Measurements from ENCODE around the gene ADK. TPM values are rescaled to one million over a fixed set of nuclear protein-coding genes. Genes with fewer than 3 reads are reported as not detected.

ADK gene
- total RNA-seq, 4 donors from 2014 or later, result 15.3 to 23.3 (median 20.8) TPM

DNA sequence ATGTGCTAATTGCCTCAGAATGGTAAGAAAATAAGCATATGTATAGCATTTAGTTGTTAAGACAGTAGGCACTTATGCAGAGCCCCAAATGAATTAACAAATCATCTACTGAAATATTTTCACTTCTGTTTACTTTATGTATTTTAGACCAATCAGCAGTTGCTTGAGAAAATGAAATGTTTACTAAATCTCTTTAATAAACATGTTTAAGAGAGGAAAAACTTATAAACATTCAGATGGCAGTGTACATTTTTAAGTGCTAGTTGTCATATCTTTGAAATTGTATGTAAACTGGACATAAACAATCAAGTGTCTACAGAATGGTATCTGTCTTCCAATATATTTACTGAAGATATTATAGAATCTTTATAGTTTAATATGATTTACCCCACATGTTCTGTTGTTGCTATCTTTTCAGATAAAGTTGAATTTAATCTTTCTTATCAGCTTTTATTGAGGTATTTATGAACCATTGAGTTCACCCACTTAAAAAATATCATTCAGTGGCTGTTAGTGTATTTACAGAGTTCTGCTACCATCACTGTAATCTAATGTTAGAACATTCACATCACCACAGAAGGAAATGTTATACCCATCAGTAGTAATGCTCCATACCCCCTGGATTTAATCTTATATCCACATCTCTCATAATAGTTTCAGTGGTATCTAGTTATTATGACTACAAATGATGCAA lies 264.3 kb downstream of the ADK start:
- TF ChIP-seq CTCF (IDR thresholded peaks at IDR 0.05) (no peak), POLR2A (IDR thresholded peaks at IDR 0.05) (no peak), POLR2AphosphoS5 (IDR thresholded peaks at IDR 0.05) (no peak), EP300 (IDR thresholded peaks at IDR 0.05) (no peak)
- Histone ChIP-seq H3K9me3 (no peaks in the 10 kb centered on the region), H3K27me3 (no peaks in the 10 kb centered on the region), H3K36me3 (peaks cover 0 to 10% of the 10 kb centered on the region in 2 donors), H3K4me1 (no peaks in the 10 kb centered on the region), H3K4me3 (no peak overlapping the region), H3K27ac (no peak overlapping the region)
- no peak for ATAC-seq

GRCh38 chr10:74417397-74417796 lies 266.4 kb downstream of the ADK start:
- Histone ChIP-seq H3K4me1 (no peaks in the 10 kb centered on the region), H3K9me3 (no peaks in the 10 kb centered on the region), H3K27me3 (no peaks in the 10 kb centered on the region), H3K27ac (no peak overlapping the region), H3K36me3 (no peaks in the 10 kb centered on the region), H3K4me3 (no peak overlapping the region)
- no peak for ATAC-seq
- TF ChIP-seq POLR2A (IDR thresholded peaks at IDR 0.05) (no peak), CTCF (IDR thresholded peaks at IDR 0.05) (no peak), POLR2AphosphoS5 (IDR thresholded peaks at IDR 0.05) (no peak), EP300 (IDR thresholded peaks at IDR 0.05) (no peak)
- WGBS, 2 donors (ENCODE audit: low coverage in 1 of 2), result 73 to 83% methylated on average over 1 of the region's 1 CpG

DNA sequence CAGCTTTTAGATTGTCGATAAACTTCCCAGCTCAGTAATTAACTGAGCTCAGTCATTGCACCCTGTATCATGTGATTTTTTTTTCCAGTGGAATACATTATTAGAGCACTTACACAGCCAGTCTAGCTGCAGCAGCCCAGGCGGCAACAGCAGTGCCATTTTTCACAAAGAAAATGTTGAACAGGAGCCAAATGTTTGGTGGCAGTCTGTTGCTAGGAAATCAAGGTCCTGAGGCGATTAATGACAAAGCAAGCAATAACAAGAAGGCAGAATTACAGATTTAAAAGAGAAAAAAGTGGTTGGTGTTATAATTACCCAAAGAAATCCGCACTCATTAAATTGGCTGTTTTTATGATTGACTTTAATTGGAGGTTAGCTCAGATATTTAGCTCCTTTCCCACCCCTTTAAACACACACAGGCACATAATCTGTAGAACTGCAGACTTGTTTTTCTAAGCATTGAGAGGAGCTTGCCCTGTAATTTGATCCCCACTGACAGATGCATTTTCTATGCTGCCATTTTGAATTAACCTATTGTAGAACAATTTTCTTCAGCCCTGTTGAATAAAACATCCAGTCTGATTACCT lies 267.4 kb downstream of the ADK start:
- TF ChIP-seq EP300 (IDR thresholded peaks at IDR 0.05) (no peak), CTCF (IDR thresholded peaks at IDR 0.05) (no peak), POLR2A (IDR thresholded peaks at IDR 0.05) (no peak), POLR2AphosphoS5 (IDR thresholded peaks at IDR 0.05) (no peak)
- no peak for ATAC-seq
- H3K4me1 ChIP-seq, result no peaks in the 10 kb centered on the region
- 62 to 65% methylated on average over 4 of the region's 4 CpGs for WGBS, 2 donors (ENCODE audit: low coverage in 1 of 2)
- H3K27me3 ChIP-seq, result no peaks in the 10 kb centered on the region
- no peak overlapping the region for H3K27ac ChIP-seq
- H3K9me3 ChIP-seq, result no peaks in the 10 kb centered on the region
- no peak overlapping the region for H3K4me3 ChIP-seq
- H3K36me3 ChIP-seq, result no peaks in the 10 kb centered on the region

GRCh38 chr10:74419491-74419951 lies 268.5 kb downstream of the ADK start:
- Histone ChIP-seq H3K27ac (no peak overlapping the region), H3K27me3 (no peaks in the 10 kb centered on the region), H3K9me3 (no peaks in the 10 kb centered on the region), H3K36me3 (no peaks in the 10 kb centered on the region), H3K4me1 (no peaks in the 10 kb centered on the region), H3K4me3 (no peak overlapping the region)
- ATAC-seq, result no peak
- WGBS, 2 donors (ENCODE audit: low coverage in 1 of 2), result 69 to 94% methylated on average over 1 of the region's 1 CpG
- TF ChIP-seq CTCF (IDR thresholded peaks at IDR 0.05), result no peak
- TF ChIP-seq POLR2AphosphoS5 (IDR thresholded peaks at IDR 0.05), result no peak
- no peak for TF ChIP-seq POLR2A (IDR thresholded peaks at IDR 0.05)
- TF ChIP-seq EP300 (IDR thresholded peaks at IDR 0.05), result no peak

DNA sequence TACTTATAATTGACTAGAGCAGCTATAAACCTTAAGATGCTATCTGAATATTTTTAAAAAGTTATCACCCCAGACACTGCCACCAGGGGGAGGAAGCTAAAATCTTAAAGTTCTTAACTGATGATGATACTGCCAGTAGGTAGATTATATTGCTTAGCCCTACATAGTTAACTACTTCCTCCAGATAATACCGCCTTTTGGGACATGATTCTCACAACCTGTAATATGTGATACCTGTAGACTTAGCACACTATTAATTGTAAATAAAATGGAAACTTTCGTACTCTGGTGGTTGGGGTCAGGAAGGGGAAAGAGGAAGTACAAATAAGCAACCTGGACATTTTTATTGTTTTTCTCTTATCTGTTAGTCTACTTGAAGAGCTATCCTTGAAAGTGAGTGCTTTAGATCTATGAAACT lies 268.9 kb downstream of the ADK start:
- TF ChIP-seq EP300 (IDR thresholded peaks at IDR 0.05) (no peak), POLR2AphosphoS5 (IDR thresholded peaks at IDR 0.05) (no peak), POLR2A (IDR thresholded peaks at IDR 0.05) (no peak), CTCF (IDR thresholded peaks at IDR 0.05) (peak in 3 of 4 experiments; percentile 47 to 54 (median 47))
- no peaks in the 10 kb centered on the region for H3K27me3 ChIP-seq
- H3K4me3 ChIP-seq, result no peak overlapping the region
- H3K9me3 ChIP-seq, result no peaks in the 10 kb centered on the region
- no peak overlapping the region for H3K27ac ChIP-seq
- H3K36me3 ChIP-seq, result no peaks in the 10 kb centered on the region
- 65 to 89% methylated on average over 2 of the region's 2 CpGs for WGBS, 2 donors (ENCODE audit: low coverage in 1 of 2)
- H3K4me1 ChIP-seq, result no peaks in the 10 kb centered on the region
- ATAC-seq, result no peak

Measured in gastroesophageal sphincter (tissue), 4 donors.